Neural cell (in vitro differentiated cells): ENCODE data around the gene HAND1. TPM values are rescaled to one million over a fixed set of nuclear protein-coding genes. Genes with fewer than 3 reads are reported as not detected.

ENCODE experiments used
- H2AFZ ChIP-seq: fragments of 200-600, 300-800 bp; sonication (generic), shearing (Covaris generic); 2 replicates; pipeline ENCODE4 v1.6.0; 2014; ENCODE audit warnings: low read depth, mild to moderate bottlenecking, antibody characterized with exemption, low read length, moderate library complexity
- H3F3A ChIP-seq: fragments of 200-600 bp; shearing (Covaris generic); 2 replicates; pipeline ENCODE4 v1.6.1; 2016; ENCODE audit warnings: mild to moderate bottlenecking, moderate library complexity, mixed read lengths, antibody characterized with exemption, low read length; ENCODE audit not compliant: insufficient read depth, poor library complexity, severe bottlenecking
- H3K27ac ChIP-seq: fragments of 200-600, 300-800 bp; sonication (generic), shearing (Covaris generic); 2 replicates; pipeline ENCODE4 v1.5.1; 2014; ENCODE audit warnings: mild to moderate bottlenecking, low read length, moderate library complexity
- H3K27me3 ChIP-seq: fragments of 300-800, 200-600 bp; sonication (generic), shearing (Covaris generic); 2 replicates; pipeline ENCODE4 v1.6.0; 2014; ENCODE audit warnings: mild to moderate bottlenecking, low read depth, low read length, moderate library complexity; ENCODE audit not compliant: insufficient read depth
- H3K36me3 ChIP-seq: fragments of 300-800, 200-600 bp; sonication (generic), shearing (Covaris generic); 2 replicates; pipeline ENCODE4 v1.5.1; 2014; ENCODE audit warnings: mild to moderate bottlenecking, antibody characterized with exemption, low read length, moderate library complexity; ENCODE audit not compliant: insufficient read depth
- H3K4me2 ChIP-seq: fragments of 300-800, 200-600 bp; sonication (generic), shearing (Covaris generic); 2 replicates; pipeline ENCODE4 v1.6.0; 2014; ENCODE audit warnings: mild to moderate bottlenecking, low read length
- H3K4me3 ChIP-seq: fragments of 300-800, 200-600 bp; sonication (generic), shearing (Covaris generic); 2 replicates; pipeline ENCODE4 v1.5.1; 2014; ENCODE audit warnings: mild to moderate bottlenecking, low read length, moderate library complexity
- H3K79me2 ChIP-seq: fragments of 200-600 bp; shearing (Covaris generic); replicated peaks from 2 replicates; pipeline ENCODE4 v1.6.0; 2014; ENCODE audit warnings: mild to moderate bottlenecking, low read length, moderate library complexity; ENCODE audit not compliant: insufficient read depth
- H3K9ac ChIP-seq: fragments of 300-800, 200-600 bp; sonication (generic), shearing (Covaris generic); 2 replicates; pipeline ENCODE4 v1.6.1; 2016; ENCODE audit warnings: mild to moderate bottlenecking, low read length, mixed read lengths
- H3K9me2 ChIP-seq: fragments of 200-600 bp; shearing (Covaris generic); 2 replicates; pipeline ENCODE4 v1.6.1; 2016; ENCODE audit warnings: mild to moderate bottlenecking, low read length, mixed read lengths; ENCODE audit not compliant: insufficient read depth
- H3K9me3 ChIP-seq: fragments of 200-600, 300-800 bp; sonication (generic), shearing (Covaris generic); 2 replicates; pipeline ENCODE4 v1.6.1; 2016; ENCODE audit warnings: mild to moderate bottlenecking, mixed run types, low read length, moderate library complexity, mixed read lengths
- H4K20me1 ChIP-seq: fragments of 200-600 bp; shearing (Covaris generic); 2 replicates; pipeline ENCODE4 v1.6.1; 2016; ENCODE audit warnings: mild to moderate bottlenecking, mixed run types; ENCODE audit not compliant: insufficient read depth
- EP300 ChIP-seq: fragments of 450-650 bp; conservative IDR thresholded peaks from 2 replicates; pipeline ENCODE4 v1.6.1; 2014; ENCODE audit warnings: antibody characterized with exemption, mild to moderate bottlenecking, moderate library complexity; ENCODE audit not compliant: poor library complexity, severe bottlenecking
- EZH2 ChIP-seq: fragments of 200-600, 300-800 bp; shearing (Covaris generic), sonication (generic); IDR thresholded peaks from 2 replicates; pipeline ENCODE4 v1.6.1; 2014; ENCODE audit warnings: antibody characterized with exemption, low read length, borderline replicate concordance, mild to moderate bottlenecking; ENCODE audit not compliant: insufficient read depth, poor library complexity, severe bottlenecking
- MXI1 ChIP-seq: fragments of 450-650 bp; conservative IDR thresholded peaks from 2 replicates; pipeline ENCODE4 v1.6.1; 2014; ENCODE audit warnings: antibody characterized with exemption, mild to moderate bottlenecking; ENCODE audit not compliant: poor library complexity, severe bottlenecking
- POLR2AphosphoS5 ChIP-seq: IDR thresholded peaks from 2 replicates; pipeline ENCODE4 v1.6.1; 2012
- SMC3 ChIP-seq: fragments of 450-650 bp; conservative IDR thresholded peaks from 2 replicates; pipeline ENCODE4 v1.6.1; 2014; ENCODE audit warnings: antibody characterized with exemption, mild to moderate bottlenecking, moderate library complexity; ENCODE audit not compliant: poor library complexity
- TAF1 ChIP-seq: IDR thresholded peaks from 2 replicates; pipeline ENCODE4 v1.6.1; 2012; ENCODE audit warnings: low read depth
- polyA plus RNA-seq: library from polyadenylated mRNA; depleted of rRNA; stranded (reverse); fragments of >200 nt; gene quantifications from 2 replicates; pipeline ENCODE4 v1.2.3, GENCODE V29; 2014
- TF ChIP-seq, protein P1 (sequence below): IDR thresholded peaks from 2 replicates; pipeline ENCODE4 v1.6.1; 2012; ENCODE audit warnings: borderline replicate concordance

Gene HAND1
- polyA plus RNA-seq, 1 donor from 2014 or later: not detected

DNA sequence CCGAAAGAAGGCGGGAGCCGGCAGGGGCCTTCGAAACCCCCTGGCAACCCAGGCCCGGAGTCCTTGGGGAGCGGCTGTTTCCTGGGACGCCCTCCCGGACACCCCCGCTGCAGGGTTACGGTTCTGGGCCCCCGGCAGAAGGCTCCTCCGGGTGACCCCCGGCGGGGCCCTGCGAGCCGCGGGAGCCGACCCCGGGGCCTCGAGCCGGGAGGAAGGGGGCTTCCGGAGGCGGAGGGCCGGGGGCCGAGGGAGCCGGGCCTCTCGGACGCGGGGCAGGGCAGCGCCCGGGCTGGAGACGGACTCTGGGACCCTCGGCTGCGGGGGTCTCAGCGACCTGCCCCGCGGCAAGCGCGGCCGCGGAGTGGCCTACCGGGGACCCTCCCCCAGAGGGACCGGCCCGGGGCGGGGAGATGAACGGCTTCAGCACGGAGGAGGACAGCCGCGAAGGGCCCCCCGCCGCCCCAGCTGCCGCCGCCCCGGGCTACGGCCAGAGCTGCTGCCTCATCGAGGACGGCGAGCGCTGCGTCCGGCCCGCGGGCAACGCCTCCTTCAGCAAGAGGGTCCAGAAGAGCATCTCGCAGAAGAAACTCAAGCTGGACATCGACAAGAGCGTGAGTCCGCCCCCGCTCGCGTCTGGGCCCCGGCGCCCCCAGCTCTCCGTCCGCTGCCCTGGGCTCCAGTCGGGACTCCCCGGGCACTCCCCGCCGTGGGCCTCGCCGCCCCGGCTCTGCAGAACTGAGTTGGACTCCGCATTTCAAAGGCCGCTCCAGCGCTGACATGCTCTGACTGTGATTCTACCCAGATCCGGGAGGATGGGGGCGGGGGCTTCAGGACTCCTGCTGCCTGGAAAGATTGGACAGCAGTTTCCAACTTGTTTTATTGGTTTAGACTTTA lies 31.6 kb downstream of the HAND1 start:
- Histone ChIP-seq H3K27ac (no peak overlapping the region), H4K20me1 (no peaks in the 10 kb centered on the region), H3K9me3 (no peaks in the 10 kb centered on the region), H3K4me2 (peak overlapping the region; percentile 83), H2AFZ (peak overlapping the region; percentile 23), H3K27me3 (no peaks in the 10 kb centered on the region), H3K79me2 (peaks cover 21% of the 10 kb centered on the region), H3K9me2 (no peaks in the 10 kb centered on the region), H3K36me3 (no peaks in the 10 kb centered on the region), H3K9ac (peak overlapping the region; percentile 65), H3K4me3 (peak overlapping the region; percentile 96), H3F3A (no peaks in the 10 kb centered on the region)
- TF ChIP-seq EP300 (no peak), MXI1 (peak; percentile 36), POLR2AphosphoS5 (peak; percentile 2), EZH2 (no peak)
- TF ChIP-seq, protein P1, sequence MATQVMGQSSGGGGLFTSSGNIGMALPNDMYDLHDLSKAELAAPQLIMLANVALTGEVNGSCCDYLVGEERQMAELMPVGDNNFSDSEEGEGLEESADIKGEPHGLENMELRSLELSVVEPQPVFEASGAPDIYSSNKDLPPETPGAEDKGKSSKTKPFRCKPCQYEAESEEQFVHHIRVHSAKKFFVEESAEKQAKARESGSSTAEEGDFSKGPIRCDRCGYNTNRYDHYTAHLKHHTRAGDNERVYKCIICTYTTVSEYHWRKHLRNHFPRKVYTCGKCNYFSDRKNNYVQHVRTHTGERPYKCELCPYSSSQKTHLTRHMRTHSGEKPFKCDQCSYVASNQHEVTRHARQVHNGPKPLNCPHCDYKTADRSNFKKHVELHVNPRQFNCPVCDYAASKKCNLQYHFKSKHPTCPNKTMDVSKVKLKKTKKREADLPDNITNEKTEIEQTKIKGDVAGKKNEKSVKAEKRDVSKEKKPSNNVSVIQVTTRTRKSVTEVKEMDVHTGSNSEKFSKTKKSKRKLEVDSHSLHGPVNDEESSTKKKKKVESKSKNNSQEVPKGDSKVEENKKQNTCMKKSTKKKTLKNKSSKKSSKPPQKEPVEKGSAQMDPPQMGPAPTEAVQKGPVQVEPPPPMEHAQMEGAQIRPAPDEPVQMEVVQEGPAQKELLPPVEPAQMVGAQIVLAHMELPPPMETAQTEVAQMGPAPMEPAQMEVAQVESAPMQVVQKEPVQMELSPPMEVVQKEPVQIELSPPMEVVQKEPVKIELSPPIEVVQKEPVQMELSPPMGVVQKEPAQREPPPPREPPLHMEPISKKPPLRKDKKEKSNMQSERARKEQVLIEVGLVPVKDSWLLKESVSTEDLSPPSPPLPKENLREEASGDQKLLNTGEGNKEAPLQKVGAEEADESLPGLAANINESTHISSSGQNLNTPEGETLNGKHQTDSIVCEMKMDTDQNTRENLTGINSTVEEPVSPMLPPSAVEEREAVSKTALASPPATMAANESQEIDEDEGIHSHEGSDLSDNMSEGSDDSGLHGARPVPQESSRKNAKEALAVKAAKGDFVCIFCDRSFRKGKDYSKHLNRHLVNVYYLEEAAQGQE: no peak

DNA sequence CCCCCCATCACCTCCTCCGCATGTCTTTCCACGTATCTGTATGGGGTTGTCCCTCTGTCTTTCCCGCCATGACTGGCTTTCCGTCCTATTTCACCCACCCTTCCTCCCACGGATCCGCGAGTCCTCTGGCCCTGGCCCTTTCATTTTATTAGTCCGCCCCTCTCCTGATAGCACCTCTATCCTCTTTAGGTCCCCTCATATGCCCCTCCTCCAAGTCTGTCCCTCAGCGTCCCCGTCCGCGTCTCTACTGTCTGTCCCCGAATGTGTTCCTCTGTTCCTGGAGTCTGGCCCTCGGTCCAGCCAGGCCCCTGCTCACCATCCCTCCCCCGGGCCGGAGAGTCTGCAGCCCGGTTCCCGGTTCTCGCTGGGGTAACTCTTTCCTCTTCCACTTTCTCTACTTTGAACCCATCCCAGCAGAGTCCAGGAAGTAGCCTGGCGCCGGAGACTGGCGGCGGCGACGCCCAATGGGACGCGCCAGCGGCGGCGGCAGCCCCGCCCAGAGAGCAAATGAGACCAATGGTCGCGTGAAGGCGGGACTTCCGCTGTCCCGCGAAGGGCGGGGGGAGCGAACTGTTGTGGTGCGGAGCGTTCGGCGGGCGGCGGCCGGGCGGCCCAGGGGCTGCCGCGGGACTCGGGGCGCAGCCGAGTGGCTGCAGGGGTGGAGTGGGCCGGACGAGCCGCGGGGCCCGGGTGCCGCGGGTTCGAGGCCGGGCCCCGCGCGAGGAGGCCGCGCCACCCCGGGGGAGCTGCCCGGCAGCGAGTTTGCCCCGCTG lies 32.4 kb downstream of the HAND1 start, which contains the start of gene SAP30L:
Gene SAP30L (plus strand): TSS at position 576 of the 773 bp plus-strand sequence. CDS start 608 bp downstream, outside the sequence.
- Histone ChIP-seq H3K9ac (peak within 1 kb of the TSS; percentile 65), H3K4me3 (peak within 1 kb of the TSS; percentile 96), H3K79me2 (peaks cover 21% of the 10 kb centered on the region), H3K27me3 (no peaks in the 10 kb centered on the region), H3K9me2 (no peaks in the 10 kb centered on the region), H3K9me3 (no peaks in the 10 kb centered on the region), H3F3A (no peaks in the 10 kb centered on the region), H3K36me3 (no peaks in the 10 kb centered on the region), H3K27ac (no peak within 1 kb of the TSS), H4K20me1 (no peaks in the 10 kb centered on the region), H2AFZ (peak within 1 kb of the TSS; percentile 92), H3K4me2 (peak within 1 kb of the TSS; percentile 96)
- peak; percentile 26 for TF ChIP-seq TAF1
- no peak for TF ChIP-seq EZH2
- TF ChIP-seq POLR2AphosphoS5: peak; percentile 49
- no peak for TF ChIP-seq SMC3
- peak; percentile 40 for TF ChIP-seq MXI1
- TF ChIP-seq, protein P1: no peak
